CD14-positive monocyte (primary cell): ENCODE data around the gene LRBA. TPM values are rescaled to one million over a fixed set of nuclear protein-coding genes. Genes with fewer than 3 reads are reported as not detected.

ENCODE experiments used
- DNase-seq, 3 donors: peaks; one replicate each; pipeline ENCODE4 v3.0.0-alpha.2; 2011 to 2022
- H2AFZ ChIP-seq: 2 replicates; pipeline ENCODE4 v1.6.0; 2012; ENCODE audit warnings: mild to moderate bottlenecking, low read depth, low read length, inconsistent platforms; ENCODE audit not compliant: insufficient read depth, poor library complexity, severe bottlenecking
- H3K27ac ChIP-seq, 2 donors: 1 replicate in 1 of 2; 2 replicates in 1 of 2; pipeline ENCODE4 v1.5.1; 2012 to 2013; ENCODE audit warnings: low read length in 2 of 2, control low read depth in 1 of 2, inconsistent platforms in 1 of 2, low read depth in 1 of 2, mild to moderate bottlenecking in 1 of 2
- H3K27me3 ChIP-seq, 2 donors: one replicate each; pipeline versions ENCODE4 v1.6.0 to v1.6.1; 2011 to 2013; ENCODE audit warnings: low read length in 2 of 2; ENCODE audit not compliant: control insufficient read depth in 2 of 2, insufficient read depth in 2 of 2
- H3K36me3 ChIP-seq, 2 donors: replicated peaks in 1 of 2; 1 replicate in 1 of 2; 2 replicates in 1 of 2; pipeline versions ENCODE4 v1.5.1 to v1.6.1; 2012 to 2013; ENCODE audit warnings: low read length in 2 of 2, control low read depth in 1 of 2, inconsistent platforms in 1 of 2, mild to moderate bottlenecking in 1 of 2; ENCODE audit not compliant: insufficient read depth in 2 of 2, control insufficient read depth in 1 of 2
- H3K4me1 ChIP-seq, 2 donors: 1 replicate in 1 of 2; 2 replicates in 1 of 2; pipeline versions ENCODE4 v1.5.1 to v1.6.1; 2012 to 2013; ENCODE audit warnings: low read length in 2 of 2, control low read depth in 1 of 2, inconsistent platforms in 1 of 2, mild to moderate bottlenecking in 1 of 2, moderate library complexity in 1 of 2; ENCODE audit not compliant: insufficient read depth in 2 of 2, control insufficient read depth in 1 of 2
- H3K4me2 ChIP-seq: replicated peaks from 2 replicates; pipeline ENCODE3; 2012; ENCODE audit warnings: low read length, moderate library complexity, mild to moderate bottlenecking; ENCODE audit not compliant: poor library complexity, severe bottlenecking; ENCODE audit errors: extremely low read depth
- H3K4me3 ChIP-seq, 3 experiments: fragments of 200-600 bp in 1 of 3; sonication (generic) in 1 of 3; replicated peaks in 1 of 3; 1 replicate in 2 of 3; 2 replicates in 1 of 3; pipeline ENCODE4 v1.5.1; 2011 to 2013; ENCODE audit warnings: low read length in 3 of 3, mild to moderate bottlenecking in 3 of 3, control low read depth in 2 of 3, low read depth in 2 of 3, inconsistent platforms in 1 of 3, moderate library complexity in 1 of 3
- H3K79me2 ChIP-seq: 2 replicates; pipeline ENCODE4 v1.6.0; 2012; ENCODE audit warnings: mild to moderate bottlenecking, control low read depth, inconsistent platforms, low read length, moderate library complexity; ENCODE audit not compliant: insufficient read depth
- H3K9ac ChIP-seq: 2 replicates; pipeline ENCODE4 v1.6.0; 2017; ENCODE audit warnings: low read length, mild to moderate bottlenecking; ENCODE audit not compliant: insufficient read depth, poor library complexity, severe bottlenecking
- H3K9me3 ChIP-seq, 2 donors: replicated peaks in 1 of 2; 1 replicate in 1 of 2; 2 replicates in 1 of 2; pipeline versions ENCODE4 v1.5.1 to v1.6.1; 2012 to 2013; ENCODE audit warnings: low read length in 2 of 2, control low read depth in 1 of 2; ENCODE audit not compliant: control insufficient read depth in 1 of 2, insufficient read depth in 1 of 2
- H4K20me1 ChIP-seq: 2 replicates; pipeline ENCODE4 v1.6.0; 2012; ENCODE audit warnings: mild to moderate bottlenecking, low read length, control low read depth, moderate library complexity; ENCODE audit not compliant: insufficient read depth
- H3K27ac Mint-ChIP-seq, 7 donors: one replicate each; pipeline ENCODE4 v1.8.0; 2020; ENCODE audit warnings: mild to moderate bottlenecking in 7 of 7, mixed read lengths in 7 of 7, moderate library complexity in 6 of 7, inconsistent platforms in 2 of 7
- H3K27me3 Mint-ChIP-seq, 3 donors: one replicate each; pipeline ENCODE4 v1.8.0; 2021 to 2022; ENCODE audit warnings: low read depth in 3 of 3, mild to moderate bottlenecking in 3 of 3, mixed read lengths in 3 of 3, moderate library complexity in 3 of 3, inconsistent platforms in 1 of 3
- H3K36me3 Mint-ChIP-seq, 2 donors: one replicate each; pipeline ENCODE4 v1.8.0; 2020; ENCODE audit warnings: mixed read lengths in 2 of 2, inconsistent platforms in 1 of 2, mild to moderate bottlenecking in 1 of 2
- H3K4me1 Mint-ChIP-seq: one replicate; pipeline ENCODE4 v1.8.0; 2020; ENCODE audit warnings: mild to moderate bottlenecking, mixed read lengths
- H3K4me3 Mint-ChIP-seq, 2 donors: one replicate each; pipeline ENCODE4 v1.8.0; 2020; ENCODE audit warnings: mild to moderate bottlenecking in 2 of 2, mixed read lengths in 2 of 2, moderate library complexity in 1 of 2
- H3K9me3 Mint-ChIP-seq, 7 donors: one replicate each; pipeline ENCODE4 v1.8.0; 2020 to 2022; ENCODE audit warnings: mixed read lengths in 7 of 7, mild to moderate bottlenecking in 6 of 7, moderate library complexity in 6 of 7, inconsistent platforms in 2 of 7
- WGBS: methylation state at CpG from one replicate; pipeline ENCODE4 v1.1.5; 2013; ENCODE audit warnings: missing lambda C conversion rate; ENCODE audit not compliant: insufficient coverage; 5-methylcytosine and 5-hydroxymethylcytosine counted together
- intact Hi-C, 2 donors: fragments of 100-400 bp; cut with micrococcal nuclease; formaldehyde crosslinking; loops; one replicate each; pipeline versions ENCODE4 v1.15.0 to v1.15.1; 2023
- polyA plus RNA-seq, 3 donors: library from polyadenylated mRNA; depleted of rRNA in 1 of 3; unstranded in 2 of 3; stranded (reverse) in 1 of 3; fragments of 300-500 nt in 2 of 3; fragments of >200 nt in 1 of 3; fragmentation: Illumina TruSeq in 2 of 3; gene quantifications; 1 replicate in 2 of 3; 2 replicates in 1 of 3; pipeline ENCODE4 v1.2.3, GENCODE V29; 2012 to 2021
- TF ChIP-seq, protein P1 (sequence below): fragments of 200-600 bp; IDR thresholded peaks from one replicate; pipeline ENCODE4 v1.8.0; 2022; ENCODE audit warnings: antibody characterized with exemption, mild to moderate bottlenecking

The LRBA gene
- polyA plus RNA-seq, 3 donors, result 1.5 to 5.5 (median 4.4) TPM

DNA sequence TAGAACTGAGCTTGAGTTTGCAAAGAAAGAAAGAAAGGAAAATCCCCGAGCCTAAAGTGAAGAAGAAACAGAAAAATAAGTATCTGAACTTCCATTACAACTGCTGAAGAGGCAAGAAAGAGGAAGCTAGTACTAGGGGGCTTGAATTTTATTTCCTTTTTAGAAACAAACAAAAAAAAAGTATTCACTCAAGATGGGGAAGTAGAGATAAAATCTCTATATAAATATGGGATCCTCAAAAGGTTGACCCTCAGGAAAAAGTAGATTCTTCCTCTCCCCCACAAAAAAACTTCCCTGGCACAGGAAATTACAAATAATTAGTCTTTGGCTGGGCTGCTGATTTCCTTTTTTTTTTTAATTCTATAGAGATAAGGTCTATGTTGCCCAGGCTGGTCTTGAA, 16.0 kb downstream of the LRBA start:
- Histone ChIP-seq H3K36me3 (no peaks in the 10 kb centered on the region), H3K4me3 (peak overlapping the region in 1 of 3 experiments; percentile 4), H3K9ac (no peak overlapping the region), H3K9me3 (peaks cover 0 to under 1% of the 10 kb centered on the region in 2 donors), H3K27ac (no peak overlapping the region), H3K4me2 (peak overlapping the region; percentile 30), H2AFZ (no peak overlapping the region), H3K4me1 (peaks cover 7 to 9% of the 10 kb centered on the region in 2 donors), H3K27me3 (no peaks in the 10 kb centered on the region), H3K79me2 (peaks cover 18% of the 10 kb centered on the region), H4K20me1 (no peaks in the 10 kb centered on the region)
- H3K4me3 Mint-ChIP-seq, result no peak overlapping the region
- DNase-seq, result no peak
- intact Hi-C loops, result no loop called here
- H3K27ac Mint-ChIP-seq, result peak overlapping the region in 1 of 7 donors; percentile 3
- peaks cover 0 to 9% of the 10 kb centered on the region in 2 donors for H3K36me3 Mint-ChIP-seq
- H3K9me3 Mint-ChIP-seq, result peaks cover 0 to 4% (median 2%) of the 10 kb centered on the region in 7 donors
- WGBS, result no CpG with 5 or more reads among the region's 1 CpG
- no peaks in the 10 kb centered on the region for H3K27me3 Mint-ChIP-seq
- TF ChIP-seq, protein P1, sequence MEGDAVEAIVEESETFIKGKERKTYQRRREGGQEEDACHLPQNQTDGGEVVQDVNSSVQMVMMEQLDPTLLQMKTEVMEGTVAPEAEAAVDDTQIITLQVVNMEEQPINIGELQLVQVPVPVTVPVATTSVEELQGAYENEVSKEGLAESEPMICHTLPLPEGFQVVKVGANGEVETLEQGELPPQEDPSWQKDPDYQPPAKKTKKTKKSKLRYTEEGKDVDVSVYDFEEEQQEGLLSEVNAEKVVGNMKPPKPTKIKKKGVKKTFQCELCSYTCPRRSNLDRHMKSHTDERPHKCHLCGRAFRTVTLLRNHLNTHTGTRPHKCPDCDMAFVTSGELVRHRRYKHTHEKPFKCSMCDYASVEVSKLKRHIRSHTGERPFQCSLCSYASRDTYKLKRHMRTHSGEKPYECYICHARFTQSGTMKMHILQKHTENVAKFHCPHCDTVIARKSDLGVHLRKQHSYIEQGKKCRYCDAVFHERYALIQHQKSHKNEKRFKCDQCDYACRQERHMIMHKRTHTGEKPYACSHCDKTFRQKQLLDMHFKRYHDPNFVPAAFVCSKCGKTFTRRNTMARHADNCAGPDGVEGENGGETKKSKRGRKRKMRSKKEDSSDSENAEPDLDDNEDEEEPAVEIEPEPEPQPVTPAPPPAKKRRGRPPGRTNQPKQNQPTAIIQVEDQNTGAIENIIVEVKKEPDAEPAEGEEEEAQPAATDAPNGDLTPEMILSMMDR, result no peak
- H3K4me1 Mint-ChIP-seq, result peaks cover 11% of the 10 kb centered on the region

DNA sequence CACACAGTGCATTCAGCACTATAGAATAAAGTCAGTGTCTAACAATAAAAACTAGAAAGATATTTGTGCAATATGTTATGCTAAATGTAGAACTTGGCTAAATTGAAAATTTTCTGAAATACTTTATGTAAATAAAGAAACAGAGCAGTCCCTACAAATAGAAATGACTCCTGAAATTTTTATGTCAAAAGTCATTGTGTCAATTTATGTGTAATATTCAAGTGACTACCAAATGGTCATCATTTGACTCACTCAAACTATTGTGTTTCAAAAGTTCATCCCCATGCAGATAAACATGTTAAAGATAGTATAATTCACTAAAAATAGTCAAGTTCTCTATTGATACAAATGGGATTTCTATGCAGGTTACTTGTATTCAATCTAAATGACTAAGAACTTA, 17.9 kb downstream of the LRBA start:
- Histone ChIP-seq H3K36me3 (no peaks in the 10 kb centered on the region), H3K4me1 (peaks cover 7 to 9% of the 10 kb centered on the region in 2 donors), H3K4me2 (no peak overlapping the region), H4K20me1 (no peaks in the 10 kb centered on the region), H3K79me2 (peaks cover 14% of the 10 kb centered on the region), H3K27me3 (no peaks in the 10 kb centered on the region), H3K9ac (no peak overlapping the region), H2AFZ (no peak overlapping the region), H3K9me3 (peaks cover 0 to 10% of the 10 kb centered on the region in 2 donors), H3K4me3 (no peak overlapping the region), H3K27ac (no peak overlapping the region)
- peaks cover 11% of the 10 kb centered on the region for H3K4me1 Mint-ChIP-seq
- H3K9me3 Mint-ChIP-seq, result peaks cover 0 to 13% (median 5%) of the 10 kb centered on the region in 7 donors
- H3K36me3 Mint-ChIP-seq, result peaks cover 0 to 3% of the 10 kb centered on the region in 2 donors
- intact Hi-C loops, result no loop called here
- H3K4me3 Mint-ChIP-seq, result no peak overlapping the region
- H3K27me3 Mint-ChIP-seq, result peaks cover 0 to 1% (median 0%) of the 10 kb centered on the region in 3 donors
- H3K27ac Mint-ChIP-seq, result no peak overlapping the region
- TF ChIP-seq, protein P1, result no peak
- no peak for DNase-seq
